Activated naive CD8-positive, alpha-beta T cell treated with anti-CD3 and anti-CD28 coated beads, Interleukin-2, amount 10 ng/mL, durations not matched to agents 7 days and 5 days (primary cell): Measurements from ENCODE around the gene PTPRD. TPM values are rescaled to one million over a fixed set of nuclear protein-coding genes. Genes with fewer than 3 reads are reported as not detected.
"Not testable (repeated sequence)": the region's sequence is repeated elsewhere in the genome, so short reads cannot be mapped to it uniquely, and the experiment has no call there.

ENCODE experiments used
- ATAC-seq: fragments of 150-1000 bp; cut with Tn5 transposase; one replicate; pipeline ENCODE4 v1.10.0; 2021; ENCODE audit warnings: low read depth, moderate library complexity
- POLR2A ChIA-PET: fragments of 350-600 bp; sonication (Branson Sonifier 250); formaldehyde crosslinking; loops from one replicate; lab custom pipeline; 2021; ENCODE audit warnings: antibody characterized with exemption; lab: Charles Lee
- DNase-seq: peaks from one replicate; pipeline ENCODE4 v3.0.0; 2021
- H3K27ac Mint-ChIP-seq: one replicate; pipeline ENCODE4 v1.8.0; 2022; ENCODE audit warnings: mild to moderate bottlenecking, mixed read lengths
- H3K27me3 Mint-ChIP-seq: one replicate; pipeline ENCODE4 v1.8.0; 2022; ENCODE audit warnings: mild to moderate bottlenecking, moderate library complexity, mixed read lengths
- H3K36me3 Mint-ChIP-seq: one replicate; pipeline ENCODE4 v1.8.0; 2021; ENCODE audit warnings: mild to moderate bottlenecking, mixed read lengths
- H3K4me1 Mint-ChIP-seq: one replicate; pipeline ENCODE4 v1.8.0; 2021; ENCODE audit warnings: mixed read lengths
- H3K4me3 Mint-ChIP-seq: one replicate; pipeline ENCODE4 v1.8.0; 2022; ENCODE audit warnings: mild to moderate bottlenecking, moderate library complexity, mixed read lengths
- H3K9me3 Mint-ChIP-seq: one replicate; pipeline ENCODE4 v1.8.0; 2021; ENCODE audit warnings: mixed read lengths
- total RNA-seq, 2 experiments: library from RNA; stranded (reverse); gene quantifications; one replicate each; pipeline ENCODE4 v1.2.3, GENCODE V29; 2021

Gene PTPRD
- total RNA-seq, 2 experiments from 2014 or later, result not detected

GRCh38 chr9:9061627-9062026 lies 1551.2 kb downstream of the PTPRD start:
- Mint-ChIP-seq H3K27ac (no peak overlapping the region), H3K9me3 (no peaks in the 10 kb centered on the region), H3K4me1 (no peaks in the 10 kb centered on the region), H3K4me3 (no peak overlapping the region), H3K36me3 (no peaks in the 10 kb centered on the region), H3K27me3 (no peaks in the 10 kb centered on the region)
- DNase-seq, result no peak
- ATAC-seq, result no peak
- POLR2A ChIA-PET, result no interaction called here

- H3K4me3 Mint-ChIP-seq, result no peak overlapping the region
- H3K27me3 Mint-ChIP-seq, result no peaks in the 10 kb centered on the region
- no peaks in the 10 kb centered on the region for H3K4me1 Mint-ChIP-seq
Observed at GRCh38 chr9:9054354-9054992, 1558.3 kb downstream of the PTPRD start.

DNA sequence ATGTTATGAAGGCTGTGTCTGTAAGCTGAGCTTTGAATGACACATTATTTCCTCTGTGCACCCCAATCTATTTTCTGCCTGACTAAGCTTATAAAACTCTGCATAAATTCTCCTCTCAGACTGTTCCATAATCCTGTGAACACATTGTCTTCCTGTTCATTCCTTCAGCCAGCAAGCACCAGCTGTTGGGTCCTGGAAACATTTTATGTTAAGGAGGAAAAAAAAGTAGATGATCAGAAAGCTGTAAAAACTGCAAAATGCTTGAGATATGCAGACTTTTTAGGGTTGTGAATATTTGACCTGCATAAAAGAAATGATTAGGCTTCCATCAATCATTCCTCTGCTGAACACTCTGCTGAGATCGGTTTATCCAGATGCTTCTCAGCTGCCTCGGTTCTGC lies 1567.2 kb downstream of the PTPRD start:
- H3K36me3 Mint-ChIP-seq, result no peaks in the 10 kb centered on the region
- H3K4me1 Mint-ChIP-seq, result no peaks in the 10 kb centered on the region
- DNase-seq, result no peak
- no peak overlapping the region for H3K27ac Mint-ChIP-seq
- ATAC-seq, result no peak
- H3K27me3 Mint-ChIP-seq, result no peaks in the 10 kb centered on the region
- H3K4me3 Mint-ChIP-seq, result no peak overlapping the region
- POLR2A ChIA-PET, result no interaction called here
- peaks cover 1% of the 10 kb centered on the region for H3K9me3 Mint-ChIP-seq

More at GRCh38 chr9:9054354-9054992, 1558.3 kb downstream of the PTPRD start:
- ATAC-seq, result no peak
- DNase-seq, result no peak
- no peaks in the 10 kb centered on the region for H3K36me3 Mint-ChIP-seq
- no peaks in the 10 kb centered on the region for H3K9me3 Mint-ChIP-seq
- POLR2A ChIA-PET, result no interaction called here
- H3K27ac Mint-ChIP-seq, result no peak overlapping the region

GRCh38 chr9:9045072-9045471 lies 1567.7 kb downstream of the PTPRD start:
- ATAC-seq (no peak), DNase-seq (no peak)
- Mint-ChIP-seq H3K9me3 (peaks cover 1% of the 10 kb centered on the region), H3K27ac (no peak overlapping the region), H3K27me3 (no peaks in the 10 kb centered on the region), H3K4me3 (no peak overlapping the region), H3K4me1 (no peaks in the 10 kb centered on the region), H3K36me3 (no peaks in the 10 kb centered on the region)
- POLR2A ChIA-PET, result no interaction called here

DNA sequence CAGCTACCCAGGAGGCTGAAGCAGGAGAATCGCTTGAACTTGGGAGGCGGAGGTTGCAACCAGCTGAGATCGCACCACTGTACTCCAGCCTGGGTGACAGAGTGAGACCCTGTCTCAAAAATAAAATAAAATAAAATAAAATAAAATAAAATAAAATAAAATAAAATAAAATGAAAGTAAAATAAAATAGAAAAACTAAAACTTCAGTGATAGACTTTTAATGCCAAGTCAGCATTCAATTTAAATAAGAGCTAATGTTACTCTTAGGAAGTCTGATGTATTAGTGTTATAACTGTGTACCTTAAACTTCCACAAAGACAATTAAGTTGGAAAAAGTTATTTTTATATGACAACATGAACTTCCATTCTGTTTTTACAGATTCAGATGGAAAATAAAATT lies 1569.0 kb downstream of the PTPRD start:
- POLR2A ChIA-PET, H3K27me3 Mint-ChIP-seq, DNase-seq, H3K27ac Mint-ChIP-seq, H3K4me1 Mint-ChIP-seq, H3K4me3 Mint-ChIP-seq, ATAC-seq, H3K9me3 Mint-ChIP-seq, H3K36me3 Mint-ChIP-seq: not testable (repeated sequence)

- Mint-ChIP-seq H3K27me3 (no peaks in the 10 kb centered on the region), H3K9me3 (no peaks in the 10 kb centered on the region), H3K4me1 (no peaks in the 10 kb centered on the region), H3K36me3 (no peaks in the 10 kb centered on the region), H3K27ac (no peak overlapping the region), H3K4me3 (no peak overlapping the region)
- no peak for DNase-seq
- POLR2A ChIA-PET, result no interaction called here
- no peak for ATAC-seq
Observed at GRCh38 chr9:9041756-9042155, 1571.0 kb downstream of the PTPRD start.

DNA sequence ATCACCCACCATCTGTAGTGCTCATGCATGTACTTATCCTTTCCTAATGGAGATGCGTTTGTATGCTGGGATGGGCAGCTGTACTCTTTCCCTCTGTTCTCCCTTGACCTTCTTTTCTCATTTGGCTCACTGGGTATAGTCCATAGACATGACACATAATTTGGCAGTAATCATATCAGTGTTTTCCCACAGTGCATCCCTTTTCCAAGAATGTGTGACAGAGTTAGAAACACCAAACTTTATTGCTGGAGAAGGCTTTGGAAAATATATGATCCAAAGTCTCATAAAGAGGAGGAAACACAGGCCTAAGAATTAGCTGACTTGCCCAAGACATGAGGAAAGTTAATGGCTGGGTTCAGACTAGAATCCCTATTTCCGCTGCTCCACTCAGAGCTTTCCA lies 1579.8 kb downstream of the PTPRD start:
- Mint-ChIP-seq H3K4me1 (no peaks in the 10 kb centered on the region), H3K4me3 (no peak overlapping the region), H3K9me3 (peaks cover 2% of the 10 kb centered on the region), H3K36me3 (no peaks in the 10 kb centered on the region), H3K27me3 (no peaks in the 10 kb centered on the region), H3K27ac (no peak overlapping the region)
- DNase-seq (no peak), ATAC-seq (no peak)
- POLR2A ChIA-PET, result no interaction called here

GRCh38 chr9:9016597-9016996 lies 1596.2 kb downstream of the PTPRD start:
- POLR2A ChIA-PET, result no interaction called here
- H3K9me3 Mint-ChIP-seq, result peaks cover 2% of the 10 kb centered on the region
- H3K36me3 Mint-ChIP-seq, result no peaks in the 10 kb centered on the region
- H3K4me3 Mint-ChIP-seq, result no peak overlapping the region
- ATAC-seq (no peak), DNase-seq (no peak)
- no peaks in the 10 kb centered on the region for H3K27me3 Mint-ChIP-seq
- no peak overlapping the region for H3K27ac Mint-ChIP-seq
- H3K4me1 Mint-ChIP-seq, result no peaks in the 10 kb centered on the region

DNA sequence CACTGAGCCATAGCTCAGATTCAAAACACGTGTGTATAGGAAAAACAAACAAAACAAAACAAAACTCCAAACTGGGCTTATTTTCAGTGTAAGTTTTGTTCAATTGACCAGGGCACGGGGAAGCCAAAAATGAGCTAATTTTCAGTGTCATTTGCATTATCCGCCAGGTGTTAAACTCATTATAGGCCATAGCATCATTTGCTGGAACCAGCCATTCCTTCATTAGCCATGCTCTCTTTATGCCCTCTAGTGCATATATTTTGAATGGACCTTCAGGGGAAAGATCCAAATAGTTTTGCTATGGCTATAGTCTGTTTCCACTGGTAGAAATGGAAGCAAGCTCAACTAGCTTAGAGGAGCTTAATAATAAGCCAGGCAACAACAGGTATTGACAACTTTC lies 1608.0 kb downstream of the PTPRD start:
- Mint-ChIP-seq H3K9me3 (no peaks in the 10 kb centered on the region), H3K4me3 (no peak overlapping the region), H3K36me3 (no peaks in the 10 kb centered on the region), H3K27me3 (no peaks in the 10 kb centered on the region), H3K27ac (no peak overlapping the region), H3K4me1 (no peaks in the 10 kb centered on the region)
- DNase-seq (no peak), ATAC-seq (no peak)
- POLR2A ChIA-PET, result no interaction called here

DNA sequence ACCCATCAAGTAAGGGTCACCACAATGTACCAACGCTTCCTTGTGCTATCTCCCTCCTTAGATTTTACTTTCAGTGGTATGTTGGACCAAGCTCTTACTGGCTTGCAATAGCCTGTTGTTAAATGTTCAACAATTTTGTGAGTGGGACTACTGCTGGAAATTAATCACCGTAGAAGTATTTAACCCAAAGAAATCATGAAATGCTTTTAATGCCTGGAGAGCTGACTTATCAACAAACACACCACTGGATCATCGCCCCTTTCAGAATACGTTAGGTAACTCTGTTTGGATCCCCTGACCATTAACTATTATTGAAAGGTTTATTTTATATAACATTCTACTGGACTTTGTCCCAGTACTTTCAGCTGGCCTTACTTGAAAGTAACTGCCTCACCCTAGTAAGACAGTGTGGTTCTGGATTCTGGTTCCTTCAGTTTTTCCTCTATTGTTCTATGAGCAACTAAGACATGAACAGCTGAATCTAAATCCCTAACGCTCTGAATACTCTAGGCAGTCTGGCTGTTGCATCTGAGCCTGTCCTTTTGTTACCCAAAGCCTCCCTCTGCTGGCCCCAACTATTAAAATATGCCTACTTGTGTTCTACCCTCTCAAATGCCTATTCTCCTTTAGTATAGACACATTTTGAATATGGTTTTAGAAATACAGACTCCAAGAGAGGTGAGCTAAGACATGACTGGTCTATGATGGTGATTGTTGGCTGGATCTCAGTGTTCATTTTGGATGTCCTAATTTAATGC lies 1609.8 kb downstream of the PTPRD start:
- POLR2A ChIA-PET, result no interaction called here
- no peaks in the 10 kb centered on the region for H3K9me3 Mint-ChIP-seq
- DNase-seq, result no peak
- no peaks in the 10 kb centered on the region for H3K4me1 Mint-ChIP-seq
- H3K4me3 Mint-ChIP-seq, result no peak overlapping the region
- no peak overlapping the region for H3K27ac Mint-ChIP-seq
- no peaks in the 10 kb centered on the region for H3K27me3 Mint-ChIP-seq
- no peaks in the 10 kb centered on the region for H3K36me3 Mint-ChIP-seq
- ATAC-seq, result no peak

- no peak for ATAC-seq
- Mint-ChIP-seq H3K9me3 (peaks cover 1% of the 10 kb centered on the region), H3K27ac (no peak overlapping the region), H3K4me1 (no peaks in the 10 kb centered on the region), H3K4me3 (no peak overlapping the region), H3K36me3 (no peaks in the 10 kb centered on the region), H3K27me3 (no peaks in the 10 kb centered on the region)
- no peak for DNase-seq
- POLR2A ChIA-PET, result no interaction called here
Observed at GRCh38 chr9:8980496-8981013, 1632.2 kb downstream of the PTPRD start.

GRCh38 chr9:8978334-8978733 lies 1634.5 kb downstream of the PTPRD start:
- no peaks in the 10 kb centered on the region for H3K36me3 Mint-ChIP-seq
- no peak overlapping the region for H3K4me3 Mint-ChIP-seq
- H3K27ac Mint-ChIP-seq, result no peak overlapping the region
- POLR2A ChIA-PET, result no interaction called here
- DNase-seq (no peak), ATAC-seq (no peak)
- peaks cover 1% of the 10 kb centered on the region for H3K9me3 Mint-ChIP-seq
- no peaks in the 10 kb centered on the region for H3K27me3 Mint-ChIP-seq
- no peaks in the 10 kb centered on the region for H3K4me1 Mint-ChIP-seq

DNA sequence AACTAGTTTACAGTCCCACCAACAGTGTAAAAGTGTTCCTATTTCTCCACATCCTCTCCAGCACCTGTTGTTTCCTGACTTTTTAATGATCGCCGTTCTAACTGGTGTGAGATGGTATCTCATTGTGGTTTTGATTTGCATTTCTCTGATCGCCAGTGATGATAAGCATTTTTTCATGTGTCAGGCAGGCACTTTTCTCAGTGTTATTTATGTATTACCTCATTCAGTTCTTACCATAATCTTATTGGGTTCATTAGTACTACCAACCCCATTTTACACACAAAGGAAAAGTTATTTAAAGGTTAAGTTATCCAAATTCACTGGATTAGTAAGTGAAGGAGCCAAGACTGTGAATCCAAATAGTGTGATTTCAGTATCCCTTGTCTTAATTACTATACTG lies 1644.5 kb downstream of the PTPRD start:
- H3K4me1 Mint-ChIP-seq, POLR2A ChIA-PET, H3K27me3 Mint-ChIP-seq, H3K36me3 Mint-ChIP-seq, H3K27ac Mint-ChIP-seq, ATAC-seq, H3K4me3 Mint-ChIP-seq, DNase-seq: not testable (repeated sequence)
- peaks cover 12% of the 10 kb centered on the region for H3K9me3 Mint-ChIP-seq

DNA sequence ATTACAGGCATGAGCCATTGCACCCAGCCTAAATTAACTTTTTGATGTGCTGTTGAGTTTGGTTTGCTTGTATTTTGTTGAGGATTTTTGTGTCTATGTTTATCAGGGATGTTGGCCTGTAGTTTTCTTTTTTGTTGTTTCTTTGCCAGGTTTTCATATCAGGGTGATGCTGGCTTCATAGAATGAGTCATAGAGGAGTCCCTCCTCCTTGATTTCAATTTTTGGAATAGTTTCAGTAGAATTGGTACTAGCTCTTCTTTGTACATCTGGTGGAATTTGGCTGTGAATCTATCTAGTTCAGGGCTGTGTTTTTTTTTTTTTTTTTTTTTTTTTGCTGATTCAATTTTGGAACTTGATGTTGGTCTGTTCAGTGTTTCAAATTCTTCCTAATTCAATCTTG lies 1648.9 kb downstream of the PTPRD start:
- Mint-ChIP-seq H3K27me3 (no peaks in the 10 kb centered on the region), H3K4me3 (no peak overlapping the region), H3K9me3 (peaks cover 9% of the 10 kb centered on the region), H3K36me3 (no peaks in the 10 kb centered on the region), H3K27ac (no peak overlapping the region), H3K4me1 (no peaks in the 10 kb centered on the region)
- POLR2A ChIA-PET, result no interaction called here
- ATAC-seq (no peak), DNase-seq (no peak)
